Cardiac fibroblast (primary cell): ENCODE results near the gene SLC6A8.
A peak's percentile ranks its signal among the peaks of the same experiment; 100 is the strongest.

Source experiments
- DNase-seq, 2 donors: peaks; one replicate each; pipeline versions ENCODE4 v3.0.0 to v3.0.0-alpha.2; 2010; ENCODE audit warnings: low read depth in 2 of 2
- H3K4me3 ChIP-seq, 2 donors: replicated peaks in 1 of 2; 1 replicate in 1 of 2; 2 replicates in 1 of 2; pipeline ENCODE4 v1.5.1; 2011; ENCODE audit warnings: low read depth in 2 of 2, low read length in 2 of 2, mild to moderate bottlenecking in 2 of 2, moderate library complexity in 1 of 2
- TF ChIP-seq, protein P1 (sequence below): IDR thresholded peaks from one replicate; pipeline ENCODE4 v1.5.1; 2011; ENCODE audit warnings: low read depth, mild to moderate bottlenecking, low read length, inconsistent platforms

Gene SLC6A8

GRCh38 chrX:153687121-153688039, at the start of gene SLC6A8:
SLC6A8 (plus strand) TSS chrX:153687926; CDS start chrX:153688575, 649 bp downstream.
- H3K4me3 ChIP-seq = peak within 1 kb of the TSS; percentile 39 to 52
- DNase-seq = peak; percentile 54 to 76
- TF ChIP-seq, protein P1, sequence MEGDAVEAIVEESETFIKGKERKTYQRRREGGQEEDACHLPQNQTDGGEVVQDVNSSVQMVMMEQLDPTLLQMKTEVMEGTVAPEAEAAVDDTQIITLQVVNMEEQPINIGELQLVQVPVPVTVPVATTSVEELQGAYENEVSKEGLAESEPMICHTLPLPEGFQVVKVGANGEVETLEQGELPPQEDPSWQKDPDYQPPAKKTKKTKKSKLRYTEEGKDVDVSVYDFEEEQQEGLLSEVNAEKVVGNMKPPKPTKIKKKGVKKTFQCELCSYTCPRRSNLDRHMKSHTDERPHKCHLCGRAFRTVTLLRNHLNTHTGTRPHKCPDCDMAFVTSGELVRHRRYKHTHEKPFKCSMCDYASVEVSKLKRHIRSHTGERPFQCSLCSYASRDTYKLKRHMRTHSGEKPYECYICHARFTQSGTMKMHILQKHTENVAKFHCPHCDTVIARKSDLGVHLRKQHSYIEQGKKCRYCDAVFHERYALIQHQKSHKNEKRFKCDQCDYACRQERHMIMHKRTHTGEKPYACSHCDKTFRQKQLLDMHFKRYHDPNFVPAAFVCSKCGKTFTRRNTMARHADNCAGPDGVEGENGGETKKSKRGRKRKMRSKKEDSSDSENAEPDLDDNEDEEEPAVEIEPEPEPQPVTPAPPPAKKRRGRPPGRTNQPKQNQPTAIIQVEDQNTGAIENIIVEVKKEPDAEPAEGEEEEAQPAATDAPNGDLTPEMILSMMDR = no peak

DNA sequence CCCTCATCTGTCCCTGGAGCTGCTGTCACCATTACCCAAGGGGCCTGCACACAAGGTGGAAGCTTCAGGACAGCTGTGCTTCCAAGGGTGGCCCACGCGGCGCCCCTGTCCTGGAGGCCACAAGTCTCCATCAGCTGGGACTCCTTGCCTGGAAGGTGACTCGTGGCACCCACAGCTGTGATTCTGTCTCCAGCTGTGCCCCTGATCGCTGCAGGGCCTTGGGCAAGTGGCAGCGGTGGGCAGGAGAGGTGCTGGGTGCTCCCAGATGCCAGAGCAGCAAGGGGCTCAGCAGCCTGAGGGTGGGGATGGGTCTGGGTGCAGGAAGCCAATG, 49.7 kb upstream of the SLC6A8 start:
- no peak overlapping the region for H3K4me3 ChIP-seq
- DNase-seq = no peak
- TF ChIP-seq, protein P1 = no peak

- DNase-seq = no peak
- H3K4me3 ChIP-seq = no peak overlapping the region
- TF ChIP-seq, protein P1 = no peak
Observed at GRCh38 chrX:153638436-153639176, 49.1 kb upstream of the SLC6A8 start.

- DNase-seq = no peak
- TF ChIP-seq, protein P1 = no peak
Observed at GRCh38 chrX:153639177-153640044, 48.3 kb upstream of the SLC6A8 start.

GRCh38 chrX:153640045-153640686, 47.6 kb upstream of the SLC6A8 start:
- DNase-seq = no peak
- H3K4me3 ChIP-seq = no peak overlapping the region
- TF ChIP-seq, protein P1 = no peak

More at GRCh38 chrX:153639177-153640044, 48.3 kb upstream of the SLC6A8 start:
- no peak overlapping the region for H3K4me3 ChIP-seq
